NT2/D1 (cell line): ENCODE data around the gene TMEM176A.

ENCODE experiments used
- DNase-seq: peaks from one replicate; pipeline ENCODE4 v3.0.0-alpha.2; 2011; ENCODE audit warnings: low read depth, low spot score
- H3K27me3 ChIP-seq: 2 replicates; pipeline ENCODE4 v1.6.0; 2011; ENCODE audit warnings: mild to moderate bottlenecking; ENCODE audit not compliant: insufficient read length, insufficient read depth
- H3K36me3 ChIP-seq: 2 replicates; pipeline ENCODE4 v1.6.1; 2011; ENCODE audit warnings: mild to moderate bottlenecking, low read length, mixed read lengths; ENCODE audit not compliant: insufficient read depth, insufficient read length
- H3K4me1 ChIP-seq: 2 replicates; pipeline ENCODE4 v1.5.1; 2011; ENCODE audit not compliant: insufficient read depth, insufficient read length
- H3K4me3 ChIP-seq: 2 replicates; pipeline ENCODE4 v1.5.1; 2011; ENCODE audit warnings: low read depth; ENCODE audit not compliant: insufficient read length
- H3K9ac ChIP-seq: 2 replicates; pipeline ENCODE4 v1.6.0; 2011; ENCODE audit warnings: low read depth; ENCODE audit not compliant: insufficient read length
- H3K9me3 ChIP-seq: 2 replicates; pipeline ENCODE4 v1.5.1; 2011; ENCODE audit warnings: mild to moderate bottlenecking, low read length; ENCODE audit not compliant: insufficient read depth
- SUZ12 ChIP-seq: IDR thresholded peaks from 2 replicates; pipeline ENCODE4 v1.6.1; 2011; ENCODE audit not compliant: insufficient read length, insufficient read depth; ENCODE audit errors: extremely low read depth
- YY1 ChIP-seq: IDR thresholded peaks from 2 replicates; pipeline ENCODE4 v1.6.1; 2011; ENCODE audit not compliant: insufficient read length, insufficient read depth
- ZNF274 ChIP-seq: IDR thresholded peaks from 2 replicates; pipeline ENCODE4 v1.6.1; 2011; ENCODE audit warnings: mild to moderate bottlenecking, low read depth, low read length

TMEM176A gene

GRCh38 chr7:150799741-150800580, 608 bp upstream of the TMEM176A start, which contains the start of gene TMEM176B:
TSS of gene TMEM176B (minus strand) at chr7:150800364. CDS start at chr7:150796569, 3,795 bp downstream.
- no peaks in the 10 kb centered on the region for H3K9me3 ChIP-seq
- no peak for DNase-seq
- TF ChIP-seq SUZ12 (no peak), YY1 (no peak), ZNF274 (no peak)
- peak within 1 kb of the TSS; percentile 28 for H3K4me3 ChIP-seq
- H3K9ac ChIP-seq = peak within 1 kb of the TSS; percentile 42
- H3K36me3 ChIP-seq = no peaks in the 10 kb centered on the region
- peaks cover 44% of the 10 kb centered on the region for H3K27me3 ChIP-seq
- no peaks in the 10 kb centered on the region for H3K4me1 ChIP-seq

- Histone ChIP-seq H3K9me3 (0 out of 2 replicates have a peak, but pooled peaks cover 5% of the 10 kb centered on the region), H3K4me1 (no peaks in the 10 kb centered on the region), H3K27me3 (peaks cover 44% of the 10 kb centered on the region), H3K4me3 (no peak overlapping the region), H3K9ac (no peak overlapping the region), H3K36me3 (no peaks in the 10 kb centered on the region)
- no peak for TF ChIP-seq SUZ12
- DNase-seq = no peak
These were observed 825 bp downstream of the TMEM176A start for GRCh38 chr7:150801242-150801945.

GRCh38 chr7:150801946-150802771, 1.6 kb downstream of the TMEM176A start:
- Histone ChIP-seq H3K27me3 (peaks cover 44% of the 10 kb centered on the region), H3K9me3 (peaks cover 9% of the 10 kb centered on the region; the same call in 1 of the 2 replicates)

GRCh38 chr7:150803161-150803860, 2.7 kb downstream of the TMEM176A start:
- TF ChIP-seq SUZ12 (no peak), ZNF274 (no peak), YY1 (no peak)
- Histone ChIP-seq H3K9me3 (peaks cover 9% of the 10 kb centered on the region; the same call in 1 of the 2 replicates), H3K27me3 (peaks cover 44% of the 10 kb centered on the region), H3K4me1 (no peaks in the 10 kb centered on the region), H3K4me3 (no peak overlapping the region), H3K36me3 (no peaks in the 10 kb centered on the region), H3K9ac (no peak overlapping the region)
- no peak for DNase-seq

More at GRCh38 chr7:150801946-150802771, 1.6 kb downstream of the TMEM176A start:
- DNase-seq = no peak
- Histone ChIP-seq H3K9ac (no peak overlapping the region), H3K4me3 (no peak overlapping the region), H3K4me1 (no peaks in the 10 kb centered on the region), H3K36me3 (no peaks in the 10 kb centered on the region)
- TF ChIP-seq ZNF274 (no peak), YY1 (no peak), SUZ12 (no peak)

- no peak overlapping the region for H3K4me3 ChIP-seq
- peaks cover 30% of the 10 kb centered on the region for H3K27me3 ChIP-seq
- H3K36me3 ChIP-seq = no peaks in the 10 kb centered on the region
- H3K4me1 ChIP-seq = no peaks in the 10 kb centered on the region
- DNase-seq = no peak
- TF ChIP-seq SUZ12 = no peak
- no peak for TF ChIP-seq YY1
- TF ChIP-seq ZNF274 = no peak
- peaks cover 9% of the 10 kb centered on the region; the same call in 1 of the 2 replicates for H3K9me3 ChIP-seq
- no peak overlapping the region for H3K9ac ChIP-seq
These were observed 4.2 kb downstream of the TMEM176A start for GRCh38 chr7:150804802-150805201.

- no peak for DNase-seq
- H3K4me3 ChIP-seq = no peak overlapping the region
These were observed 5.3 kb downstream of the TMEM176A start for GRCh38 chr7:150805864-150806263.

More at GRCh38 chr7:150805864-150806263, 5.3 kb downstream of the TMEM176A start:
- H3K9ac ChIP-seq = no peak overlapping the region
- H3K4me1 ChIP-seq = no peaks in the 10 kb centered on the region
- H3K27me3 ChIP-seq = peaks cover 20% of the 10 kb centered on the region
- no peak for TF ChIP-seq YY1
- TF ChIP-seq SUZ12 = no peak
- TF ChIP-seq ZNF274 = no peak
- no peaks in the 10 kb centered on the region for H3K36me3 ChIP-seq
- H3K9me3 ChIP-seq = peaks cover 9% of the 10 kb centered on the region; the same call in 1 of the 2 replicates
